H9 (cell line): ENCODE results near the gene NFATC4. TPM values are rescaled to one million over a fixed set of nuclear protein-coding genes. Genes with fewer than 3 reads are reported as not detected.

Experiments
- DNase-seq: peaks from one replicate; pipeline ENCODE4 v3.0.0-alpha.2; 2017
- H2AFZ ChIP-seq: one replicate; pipeline ENCODE4 v1.6.1; 2013; ENCODE audit warnings: mild to moderate bottlenecking, low read length, control low read depth, moderate library complexity
- H2AK5ac ChIP-seq: 2 replicates; pipeline ENCODE4 v1.6.1; 2013; ENCODE audit warnings: low read length, control low read depth, mixed read lengths; ENCODE audit not compliant: insufficient read length
- H2BK120ac ChIP-seq: one replicate; pipeline ENCODE4 v1.6.1; 2013; ENCODE audit warnings: low read depth, mild to moderate bottlenecking, low read length, control low read depth, inconsistent platforms; ENCODE audit not compliant: poor library complexity, severe bottlenecking
- H2BK12ac ChIP-seq: 2 replicates; pipeline ENCODE4 v1.6.1; 2013; ENCODE audit warnings: low read length, control low read depth, mixed read lengths, low read depth; ENCODE audit not compliant: insufficient read length
- H2BK15ac ChIP-seq: 2 replicates; pipeline ENCODE4 v1.6.1; 2013; ENCODE audit warnings: low read depth, low read length, control low read depth
- H2BK20ac ChIP-seq: one replicate; pipeline ENCODE4 v1.6.1; 2013; ENCODE audit warnings: low read depth, mild to moderate bottlenecking, low read length, control low read depth, inconsistent platforms; ENCODE audit not compliant: poor library complexity, severe bottlenecking
- H2BK5ac ChIP-seq: 2 replicates; pipeline ENCODE4 v1.6.1; 2013; ENCODE audit warnings: low read length, control low read depth, mixed read lengths; ENCODE audit not compliant: insufficient read length
- H3K14ac ChIP-seq: 2 replicates; pipeline ENCODE4 v1.6.1; 2013; ENCODE audit warnings: low read length, control low read depth; ENCODE audit not compliant: insufficient read depth
- H3K18ac ChIP-seq: 2 replicates; pipeline ENCODE4 v1.6.1; 2013; ENCODE audit warnings: low read depth, mild to moderate bottlenecking, mixed read lengths, low read length, control low read depth; ENCODE audit not compliant: insufficient read length
- H3K23ac ChIP-seq: 2 replicates; pipeline ENCODE4 v1.6.1; 2013; ENCODE audit warnings: low read length, control low read depth, mixed read lengths, low read depth; ENCODE audit not compliant: insufficient read length
- H3K23me2 ChIP-seq: 2 replicates; pipeline ENCODE4 v1.6.1; 2013; ENCODE audit warnings: low read depth, mild to moderate bottlenecking, mixed read lengths, low read length, control low read depth; ENCODE audit not compliant: insufficient read length, poor library complexity, severe bottlenecking
- H3K27ac ChIP-seq: 2 replicates; pipeline ENCODE4 v1.5.1; 2013; ENCODE audit warnings: low read length, control low read depth, mixed read lengths, low read depth; ENCODE audit not compliant: insufficient read length
- H3K27me3 ChIP-seq: 2 replicates; pipeline ENCODE4 v1.6.1; 2013; ENCODE audit warnings: low read length, control low read depth, inconsistent platforms; ENCODE audit not compliant: insufficient read depth
- H3K4ac ChIP-seq: 2 replicates; pipeline ENCODE4 v1.6.1; 2013; ENCODE audit warnings: low read depth, mild to moderate bottlenecking, control low read depth, inconsistent platforms, low read length, moderate library complexity
- H3K4me1 ChIP-seq: 2 replicates; pipeline ENCODE4 v1.6.1; 2013; ENCODE audit warnings: low read length, control low read depth, inconsistent platforms; ENCODE audit not compliant: insufficient read depth
- H3K4me2 ChIP-seq: 2 replicates; pipeline ENCODE4 v1.6.1; 2013; ENCODE audit warnings: low read length, control low read depth, mixed read lengths; ENCODE audit not compliant: insufficient read length, insufficient read depth
- H3K56ac ChIP-seq: 2 replicates; pipeline ENCODE4 v1.6.1; 2013; ENCODE audit warnings: low read depth, mild to moderate bottlenecking, mixed read lengths, low read length, control low read depth; ENCODE audit not compliant: insufficient read length
- H3K79me1 ChIP-seq: 2 replicates; pipeline ENCODE4 v1.6.1; 2013; ENCODE audit warnings: low read depth, mild to moderate bottlenecking, moderate library complexity, low read length, control low read depth, inconsistent platforms; ENCODE audit not compliant: insufficient read depth, poor library complexity, severe bottlenecking
- H3K79me2 ChIP-seq: 2 replicates; pipeline ENCODE4 v1.6.1; 2013; ENCODE audit warnings: low read length, control low read depth, inconsistent platforms; ENCODE audit not compliant: insufficient read depth
- H3K9ac ChIP-seq: 2 replicates; pipeline ENCODE4 v1.6.1; 2013; ENCODE audit warnings: low read length, control low read depth, mixed read lengths; ENCODE audit not compliant: insufficient read length; ENCODE audit errors: extremely low read depth
- H3K9me3 ChIP-seq: one replicate; pipeline ENCODE4 v1.6.1; 2013; ENCODE audit warnings: low read depth, low read length, inconsistent platforms; ENCODE audit not compliant: control insufficient read depth
- H3T11ph ChIP-seq: one replicate; pipeline ENCODE4 v1.6.1; 2013; ENCODE audit warnings: mild to moderate bottlenecking, low read length, control low read depth, inconsistent platforms
- H4K20me1 ChIP-seq: one replicate; pipeline ENCODE4 v1.6.1; 2013; ENCODE audit not compliant: control insufficient read depth, insufficient read length, insufficient read depth
- H4K5ac ChIP-seq: 2 replicates; pipeline ENCODE4 v1.6.1; 2013; ENCODE audit warnings: low read depth, mild to moderate bottlenecking, mixed read lengths, low read length, control low read depth; ENCODE audit not compliant: insufficient read length
- H4K8ac ChIP-seq: replicated peaks from 2 replicates; pipeline ENCODE4 v1.6.1; 2013; ENCODE audit warnings: low read length, control low read depth, mixed read lengths, low read depth; ENCODE audit not compliant: insufficient read length
- H4K91ac ChIP-seq: 2 replicates; pipeline ENCODE4 v1.6.1; 2013; ENCODE audit warnings: low read depth, mild to moderate bottlenecking, moderate library complexity, mixed read lengths, low read length, control low read depth; ENCODE audit not compliant: insufficient read length
- H3K27ac Mint-ChIP-seq, 3 experiments: 2 replicates in 2 of 3; 3 replicates in 1 of 3; pipeline ENCODE4 v1.8.0; 2020 to 2021; ENCODE audit warnings: mixed read lengths in 3 of 3, mild to moderate bottlenecking in 1 of 3, moderate library complexity in 1 of 3
- H3K27me3 Mint-ChIP-seq: 2 replicates; pipeline ENCODE4 v1.8.0; 2021; ENCODE audit warnings: low read depth, mild to moderate bottlenecking, moderate library complexity, mixed read lengths
- H3K36me3 Mint-ChIP-seq, 3 experiments: 2 replicates in 2 of 3; 3 replicates in 1 of 3; pipeline ENCODE4 v1.8.0; 2020 to 2021; ENCODE audit warnings: low read depth in 3 of 3, mixed read lengths in 3 of 3; ENCODE audit not compliant: insufficient read depth in 1 of 3
- H3K4me1 Mint-ChIP-seq, 2 experiments: 2 replicates each; pipeline ENCODE4 v1.8.0; 2020; ENCODE audit warnings: mixed read lengths in 2 of 2
- H3K4me3 Mint-ChIP-seq, 2 experiments: 2 replicates in 1 of 2; 3 replicates in 1 of 2; pipeline ENCODE4 v1.8.0; 2020 to 2021; ENCODE audit warnings: mild to moderate bottlenecking in 2 of 2, mixed read lengths in 2 of 2, moderate library complexity in 1 of 2
- H3K9me3 Mint-ChIP-seq, 2 experiments: 2 replicates in 1 of 2; 3 replicates in 1 of 2; pipeline ENCODE4 v1.8.0; 2020; ENCODE audit warnings: mild to moderate bottlenecking in 2 of 2, mixed read lengths in 2 of 2, moderate library complexity in 1 of 2
- WGBS: extraction: QIAGEN DNeasy Blood & Tissue Kit; methylation state at CpG from one replicate; pipeline ENCODE4 v1.1.7; 2013; ENCODE audit warnings: missing lambda C conversion rate, low lambda C conversion rate, mixed read lengths; ENCODE audit not compliant: insufficient read length; ENCODE audit errors: extremely low coverage; 5-methylcytosine and 5-hydroxymethylcytosine counted together
- total RNA-seq: library from RNA; stranded (reverse); gene quantifications from 2 replicates; pipeline ENCODE4 v1.2.1, GENCODE V29; 2021
- TF ChIP-seq, protein P1 (sequence below): fragments of 200-600 bp; sonication (generic); conservative IDR thresholded peaks from 3 replicates; pipeline ENCODE4 v1.8.0; 2021; ENCODE audit warnings: antibody characterized with exemption, mild to moderate bottlenecking

Gene NFATC4
- total RNA-seq, 1 experiment from 2014 or later = 46.4 TPM

DNA sequence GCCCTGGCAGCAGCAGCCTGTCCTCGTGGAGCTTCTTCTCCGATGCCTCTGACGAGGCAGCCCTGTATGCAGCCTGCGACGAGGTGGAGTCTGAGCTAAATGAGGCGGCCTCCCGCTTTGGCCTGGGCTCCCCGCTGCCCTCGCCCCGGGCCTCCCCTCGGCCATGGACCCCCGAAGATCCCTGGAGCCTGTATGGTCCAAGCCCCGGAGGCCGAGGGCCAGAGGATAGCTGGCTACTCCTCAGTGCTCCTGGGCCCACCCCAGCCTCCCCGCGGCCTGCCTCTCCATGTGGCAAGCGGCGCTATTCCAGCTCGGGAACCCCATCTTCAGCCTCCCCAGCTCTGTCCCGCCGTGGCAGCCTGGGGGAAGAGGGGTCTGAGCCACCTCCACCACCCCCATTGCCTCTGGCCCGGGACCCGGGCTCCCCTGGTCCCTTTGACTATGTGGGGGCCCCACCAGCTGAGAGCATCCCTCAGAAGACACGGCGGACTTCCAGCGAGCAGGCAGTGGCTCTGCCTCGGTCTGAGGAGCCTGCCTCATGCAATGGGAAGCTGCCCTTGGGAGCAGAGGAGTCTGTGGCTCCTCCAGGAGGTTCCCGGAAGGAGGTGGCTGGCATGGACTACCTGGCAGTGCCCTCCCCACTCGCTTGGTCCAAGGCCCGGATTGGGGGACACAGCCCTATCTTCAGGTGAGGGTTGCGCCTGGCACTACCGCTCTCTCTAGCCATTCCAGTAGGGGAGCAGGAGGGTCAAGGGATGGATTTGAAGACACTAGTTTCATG is 2.1 kb downstream of the NFATC4 start:
- no peaks in the 10 kb centered on the region; the same call in 1 of the 2 replicates for H3K4me1 ChIP-seq
- H2AK5ac ChIP-seq = no peak overlapping the region
- DNase-seq = no peak

More for the DNA sequence above, 2.1 kb downstream of the NFATC4 start:
- Histone ChIP-seq H3T11ph (no peak overlapping the region), H3K27ac (no peak overlapping the region), H3K27me3 (no peaks in the 10 kb centered on the region), H3K79me1 (no peaks in the 10 kb centered on the region), H2BK120ac (no peak overlapping the region), H3K79me2 (no peaks in the 10 kb centered on the region), H2BK12ac (no peak overlapping the region), H3K9me3 (no peaks in the 10 kb centered on the region), H3K18ac (no peak overlapping the region), H3K56ac (no peak overlapping the region), H3K23me2 (peaks cover 19% of the 10 kb centered on the region), H2BK5ac (no peak overlapping the region), H3K23ac (no peak overlapping the region), H2AFZ (no peak overlapping the region), H4K8ac (no peak overlapping the region), H4K20me1 (no peaks in the 10 kb centered on the region), H4K91ac (no peak overlapping the region), H3K4me2 (no peak overlapping the region), H2BK15ac (no peak overlapping the region), H3K14ac (no peak overlapping the region), H3K4ac (no peak overlapping the region), H4K5ac (no peak overlapping the region), H3K9ac (no peak overlapping the region), H2BK20ac (no peak overlapping the region)
- Mint-ChIP-seq H3K4me3 (no peak overlapping the region), H3K27ac (no peak overlapping the region), H3K27me3 (peaks cover 9% of the 10 kb centered on the region), H3K9me3 (no peaks in the 10 kb centered on the region), H3K4me1 (peaks cover 15 to 16% of the 10 kb centered on the region in 2 experiments), H3K36me3 (peaks cover 8 to 37% (median 23%) of the 10 kb centered on the region in 3 experiments)
- WGBS = no CpG with 5 or more reads among the region's 32 CpGs
- TF ChIP-seq, protein P1, sequence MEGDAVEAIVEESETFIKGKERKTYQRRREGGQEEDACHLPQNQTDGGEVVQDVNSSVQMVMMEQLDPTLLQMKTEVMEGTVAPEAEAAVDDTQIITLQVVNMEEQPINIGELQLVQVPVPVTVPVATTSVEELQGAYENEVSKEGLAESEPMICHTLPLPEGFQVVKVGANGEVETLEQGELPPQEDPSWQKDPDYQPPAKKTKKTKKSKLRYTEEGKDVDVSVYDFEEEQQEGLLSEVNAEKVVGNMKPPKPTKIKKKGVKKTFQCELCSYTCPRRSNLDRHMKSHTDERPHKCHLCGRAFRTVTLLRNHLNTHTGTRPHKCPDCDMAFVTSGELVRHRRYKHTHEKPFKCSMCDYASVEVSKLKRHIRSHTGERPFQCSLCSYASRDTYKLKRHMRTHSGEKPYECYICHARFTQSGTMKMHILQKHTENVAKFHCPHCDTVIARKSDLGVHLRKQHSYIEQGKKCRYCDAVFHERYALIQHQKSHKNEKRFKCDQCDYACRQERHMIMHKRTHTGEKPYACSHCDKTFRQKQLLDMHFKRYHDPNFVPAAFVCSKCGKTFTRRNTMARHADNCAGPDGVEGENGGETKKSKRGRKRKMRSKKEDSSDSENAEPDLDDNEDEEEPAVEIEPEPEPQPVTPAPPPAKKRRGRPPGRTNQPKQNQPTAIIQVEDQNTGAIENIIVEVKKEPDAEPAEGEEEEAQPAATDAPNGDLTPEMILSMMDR = no peak
